Astrocyte of the spinal cord (primary cell): ENCODE measurements around the gene SLC9A9.

Source experiments
- DNase-seq: peaks from one replicate; pipeline ENCODE4 v3.0.0; 2011; ENCODE audit warnings: low read depth, low spot score
- H3K4me3 ChIP-seq: 2 replicates; pipeline ENCODE4 v1.5.1; 2011; ENCODE audit warnings: low read depth, mild to moderate bottlenecking, low read length, moderate library complexity
- CTCF ChIP-seq: IDR thresholded peaks from 2 replicates; pipeline ENCODE4 v1.5.1; 2012; ENCODE audit warnings: low read depth, mild to moderate bottlenecking, low read length, inconsistent platforms
- in situ Hi-C: cut with HindIII; loops from 2 replicates; pipeline ENCODE4 v1.10.0; 2017; ENCODE audit warnings: low sequenced_read_pairs

Gene SLC9A9

GRCh38 chr3:143348486-143349327, 499.6 kb downstream of the SLC9A9 start:
- no peak overlapping the region for H3K4me3 ChIP-seq
- TF ChIP-seq CTCF = peak; percentile 29
- DNase-seq = no peak
- in situ Hi-C loops = no loop called here

GRCh38 chr3:143344516-143345165, 503.6 kb downstream of the SLC9A9 start:
- TF ChIP-seq CTCF = no peak
- no peak overlapping the region for H3K4me3 ChIP-seq
- in situ Hi-C loops = no loop called here
- no peak for DNase-seq

- no peak for TF ChIP-seq CTCF
- in situ Hi-C loops = no loop called here
- DNase-seq = no peak
- H3K4me3 ChIP-seq = no peak overlapping the region
These were observed 504.3 kb downstream of the SLC9A9 start for GRCh38 chr3:143343944-143344343.

- no peak overlapping the region for H3K4me3 ChIP-seq
- no peak for TF ChIP-seq CTCF
- in situ Hi-C loops = no loop called here
- no peak for DNase-seq
These were observed 505.2 kb downstream of the SLC9A9 start for GRCh38 chr3:143343031-143343430.

GRCh38 chr3:143339451-143339850, 508.8 kb downstream of the SLC9A9 start:
- H3K4me3 ChIP-seq = no peak overlapping the region
- in situ Hi-C loops = no loop called here
- no peak for DNase-seq
- no peak for TF ChIP-seq CTCF

GRCh38 chr3:143337387-143337786, 510.9 kb downstream of the SLC9A9 start:
- no peak for TF ChIP-seq CTCF
- in situ Hi-C loops = no loop called here
- no peak overlapping the region for H3K4me3 ChIP-seq
- no peak for DNase-seq
